SK-N-MC (cell line): ENCODE data around the gene NMRAL1.

Experiments used
- DNase-seq: peaks from one replicate; pipeline ENCODE4 v3.0.0-alpha.2; 2011; ENCODE audit warnings: low read depth, low spot score
- H3K27ac ChIP-seq: fragments of 200-600 bp; sonication (generic); 2 replicates; pipeline ENCODE4 v1.5.1; 2016; ENCODE audit warnings: mixed run types
- H3K36me3 ChIP-seq: fragments of 200-600 bp; sonication (generic); 2 replicates; pipeline ENCODE4 v1.6.1; 2017; ENCODE audit warnings: antibody characterized with exemption, low read length, mixed read lengths; ENCODE audit not compliant: insufficient read depth
- H3K4me3 ChIP-seq: fragments of 200-600 bp; sonication (generic); 2 replicates; pipeline ENCODE4 v1.5.1; 2016
- H3K9ac ChIP-seq: fragments of 200-600 bp; sonication (generic); 2 replicates; pipeline ENCODE4 v1.8.0; 2017; ENCODE audit warnings: mixed run types, mixed read lengths; ENCODE audit not compliant: insufficient read length
- H3K9me3 ChIP-seq: fragments of 200-600 bp; sonication (generic); 2 replicates; pipeline ENCODE4 v1.6.1; 2017; ENCODE audit warnings: low read depth, mild to moderate bottlenecking, antibody characterized with exemption, low read length, moderate library complexity, mixed read lengths
- EZH2 ChIP-seq: fragments of 200-600 bp; sonication (generic); IDR thresholded peaks from one replicate; pipeline ENCODE4 v1.6.1; 2017; ENCODE audit warnings: antibody characterized with exemption
- FOXP2 ChIP-seq: optimal IDR thresholded peaks from 2 replicates; pipeline ENCODE3; 2011; ENCODE audit warnings: mild to moderate bottlenecking, moderate library complexity; ENCODE audit not compliant: insufficient read depth; ENCODE audit errors: extremely low read length, control extremely low read depth
- POLR2AphosphoS5 ChIP-seq: IDR thresholded peaks from 2 replicates; pipeline ENCODE4 v1.6.1; 2012; ENCODE audit warnings: mild to moderate bottlenecking, low read depth, low read length, borderline replicate concordance

The NMRAL1 gene

GRCh38 chr16:4465977-4466779 is 8.2 kb downstream of the NMRAL1 start:
- no peak overlapping the region for H3K9ac ChIP-seq
- TF ChIP-seq EZH2 (no peak), FOXP2 (no peak), POLR2AphosphoS5 (no peak)
- H3K27ac ChIP-seq = no peak overlapping the region
- H3K36me3 ChIP-seq = peaks cover 22% of the 10 kb centered on the region; the same call in 1 of the 2 replicates
- H3K4me3 ChIP-seq = no peak overlapping the region
- no peaks in the 10 kb centered on the region for H3K9me3 ChIP-seq
- DNase-seq = no peak

DNA sequence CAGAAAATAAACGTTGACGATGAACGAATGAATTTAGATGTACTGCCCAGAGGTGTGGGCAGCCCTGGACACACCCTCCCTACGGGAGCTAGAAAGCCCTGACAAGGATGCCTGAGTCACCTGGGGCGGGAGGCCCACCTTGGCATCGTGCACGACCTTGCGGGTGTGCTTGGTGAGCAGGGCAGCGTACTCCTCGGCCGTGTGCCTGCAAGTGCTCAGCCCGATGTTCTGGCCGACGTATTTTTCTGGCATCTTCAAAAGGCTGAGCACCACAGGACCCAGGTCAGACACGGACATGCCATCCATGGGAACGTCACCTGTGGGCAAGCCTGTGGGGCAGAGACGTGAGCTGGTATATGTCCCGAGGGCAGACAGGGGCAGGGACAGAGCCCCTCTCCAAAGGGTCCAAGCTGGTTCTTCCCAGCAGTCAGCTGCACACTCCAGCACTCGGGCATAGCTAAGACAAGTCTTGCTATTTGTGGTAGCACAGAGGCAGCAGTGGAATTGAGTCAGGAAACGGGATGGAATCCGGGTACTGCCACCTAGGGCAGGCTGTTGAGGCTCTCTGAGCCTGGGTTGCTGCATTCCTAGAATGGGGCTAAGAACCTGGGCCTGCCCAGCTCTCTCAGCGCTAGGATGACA is 10.8 kb downstream of the NMRAL1 start:
- DNase-seq = no peak
- Histone ChIP-seq H3K9ac (no peak overlapping the region), H3K27ac (no peak overlapping the region), H3K36me3 (peaks cover 19% of the 10 kb centered on the region; the same call in 1 of the 2 replicates), H3K4me3 (no peak overlapping the region), H3K9me3 (no peaks in the 10 kb centered on the region)
- TF ChIP-seq EZH2 (no peak), FOXP2 (no peak), POLR2AphosphoS5 (no peak)

DNA sequence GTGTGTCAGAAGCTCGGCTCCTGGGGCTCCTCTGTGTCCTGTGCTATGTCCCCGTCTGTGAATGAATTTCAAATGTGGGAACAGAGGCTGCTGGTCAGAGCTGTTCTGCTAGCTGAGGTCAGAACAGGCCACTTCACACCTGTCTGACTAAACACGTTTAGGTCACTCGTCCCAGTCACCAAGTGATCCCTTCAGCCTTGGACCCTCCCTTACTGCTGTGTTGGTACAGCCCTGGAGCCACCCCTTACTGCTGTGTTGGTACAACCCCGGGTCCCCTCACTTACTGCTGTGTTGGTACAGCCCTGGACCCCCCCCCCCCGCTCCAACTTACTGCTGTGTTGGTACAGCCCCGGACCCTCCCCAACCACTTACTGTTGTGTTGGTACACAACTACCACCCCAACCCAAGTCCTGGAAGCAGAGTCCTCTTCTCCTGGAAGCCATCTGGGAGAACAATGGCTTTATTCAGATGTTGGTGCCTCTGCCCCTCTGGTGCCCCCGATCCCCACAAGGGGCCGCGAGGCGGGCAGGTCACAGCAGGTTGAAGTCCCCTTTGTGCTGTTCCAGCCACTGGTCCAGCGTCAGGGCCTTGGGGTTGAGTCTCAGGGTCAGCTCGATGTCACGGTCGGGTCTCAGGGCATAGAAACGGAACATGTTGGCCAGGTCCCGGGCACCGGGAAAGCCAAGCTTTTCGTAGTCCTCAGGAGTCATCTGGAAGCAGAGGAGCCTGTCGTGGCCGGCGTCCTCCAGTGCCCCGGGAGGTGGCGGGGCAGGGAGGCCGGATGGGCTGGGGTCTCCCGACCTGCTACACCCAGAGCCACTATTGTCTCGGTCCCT is 13.0 kb downstream of the NMRAL1 start:
- no peak for TF ChIP-seq FOXP2
- no peak for TF ChIP-seq EZH2
- no peak for TF ChIP-seq POLR2AphosphoS5
- no peak for DNase-seq
- H3K9ac ChIP-seq = no peak overlapping the region
- H3K9me3 ChIP-seq = no peaks in the 10 kb centered on the region
- H3K27ac ChIP-seq = peak overlapping the region; percentile 3; the same call in 1 of the 2 replicates
- no peak overlapping the region for H3K4me3 ChIP-seq
- H3K36me3 ChIP-seq = peaks cover 32% of the 10 kb centered on the region

GRCh38 chr16:4460936-4461249 is 13.5 kb downstream of the NMRAL1 start:
- H3K9ac ChIP-seq = no peak overlapping the region
- no peaks in the 10 kb centered on the region for H3K9me3 ChIP-seq
- peaks cover 32% of the 10 kb centered on the region for H3K36me3 ChIP-seq
- TF ChIP-seq POLR2AphosphoS5 (no peak), FOXP2 (no peak), EZH2 (no peak)
- H3K27ac ChIP-seq = peak overlapping the region; percentile 3; the same call in 1 of the 2 replicates
- DNase-seq = no peak
- no peak overlapping the region for H3K4me3 ChIP-seq

- Histone ChIP-seq H3K4me3 (no peak overlapping the region), H3K27ac (no peak overlapping the region), H3K9me3 (no peaks in the 10 kb centered on the region), H3K9ac (no peak overlapping the region), H3K36me3 (peaks cover 64% of the 10 kb centered on the region)
- DNase-seq = no peak
- TF ChIP-seq EZH2 = no peak
- TF ChIP-seq FOXP2 = no peak
- TF ChIP-seq POLR2AphosphoS5 = no peak
Observed at GRCh38 chr16:4455951-4456350, 18.5 kb downstream of the NMRAL1 start.

DNA sequence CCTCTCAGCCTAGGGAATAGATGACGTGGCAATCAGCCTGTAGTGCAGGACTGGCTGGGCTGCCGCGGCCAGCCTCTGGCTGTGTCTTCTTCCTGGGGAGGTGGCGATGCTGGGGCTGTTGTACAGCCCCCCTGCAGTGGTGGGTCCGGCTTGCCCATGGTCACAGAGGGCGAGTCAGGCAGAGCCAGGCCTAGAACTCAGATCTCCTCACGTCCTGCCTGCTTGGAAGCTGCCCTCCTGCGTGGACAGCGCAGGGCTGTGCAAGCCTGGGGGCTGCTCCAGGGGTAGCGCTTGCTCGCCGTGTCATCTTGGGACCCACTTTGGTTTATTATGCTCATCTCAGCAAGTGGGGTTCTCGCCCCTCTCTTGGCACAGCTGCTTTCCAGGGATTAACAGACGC is 19.3 kb downstream of the NMRAL1 start:
- Histone ChIP-seq H3K9me3 (no peaks in the 10 kb centered on the region), H3K4me3 (no peak overlapping the region), H3K9ac (no peak overlapping the region), H3K27ac (no peak overlapping the region), H3K36me3 (peaks cover 73% of the 10 kb centered on the region)
- no peak for DNase-seq
- TF ChIP-seq POLR2AphosphoS5 (no peak), FOXP2 (no peak), EZH2 (no peak)

DNA sequence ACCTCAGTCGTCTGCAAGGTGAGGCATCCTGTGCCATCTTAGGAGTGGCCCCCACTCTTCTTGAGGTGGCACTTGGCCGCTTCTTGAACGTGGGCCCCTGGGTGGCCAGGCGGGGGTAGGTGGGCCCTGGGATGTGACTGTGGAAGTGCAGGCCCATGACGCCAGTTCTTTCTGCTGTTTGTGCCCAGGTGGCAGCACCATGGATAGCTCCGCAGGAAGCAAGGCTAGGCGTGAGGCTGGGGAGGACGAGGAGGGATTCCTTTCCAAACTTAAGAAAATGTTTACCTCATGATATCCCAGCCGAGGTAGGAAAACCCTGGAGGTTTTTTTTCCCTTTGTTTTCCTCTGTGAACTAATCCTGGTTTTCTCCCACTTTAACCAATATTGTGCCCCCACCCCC is 19.8 kb downstream of the NMRAL1 start:
- H3K9ac ChIP-seq = no peak overlapping the region
- H3K9me3 ChIP-seq = no peaks in the 10 kb centered on the region
- H3K36me3 ChIP-seq = peaks cover 77% of the 10 kb centered on the region
- no peak for DNase-seq
- H3K4me3 ChIP-seq = no peak overlapping the region
- TF ChIP-seq POLR2AphosphoS5 (no peak), EZH2 (no peak), FOXP2 (no peak)
- no peak overlapping the region for H3K27ac ChIP-seq

DNA sequence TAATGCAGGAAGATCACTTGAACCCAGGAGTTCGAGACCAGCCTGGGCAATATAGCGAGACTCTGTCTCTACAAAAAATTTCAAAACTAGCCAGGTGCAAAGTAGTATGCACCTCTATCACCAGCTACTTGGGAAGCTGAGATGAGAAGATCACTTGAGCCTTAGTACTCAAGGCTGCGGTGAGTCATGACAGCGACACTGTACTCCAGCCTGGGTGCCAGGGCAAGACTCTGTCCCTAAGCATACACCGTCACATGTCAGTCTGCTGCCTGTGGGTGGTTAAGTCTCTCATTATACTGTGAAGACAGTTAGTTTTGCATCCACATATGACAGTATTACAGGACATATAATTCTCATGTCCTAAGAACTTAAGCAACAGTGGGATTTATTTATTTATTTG is 21.8 kb downstream of the NMRAL1 start:
- no peak for TF ChIP-seq POLR2AphosphoS5
- no peak for TF ChIP-seq FOXP2
- TF ChIP-seq EZH2 = no peak
- no peaks in the 10 kb centered on the region for H3K9me3 ChIP-seq
- DNase-seq = no peak
- H3K9ac ChIP-seq = no peak overlapping the region
- no peak overlapping the region; the same call in 1 of the 2 replicates for H3K27ac ChIP-seq
- H3K36me3 ChIP-seq = peaks cover 83% of the 10 kb centered on the region
- H3K4me3 ChIP-seq = no peak overlapping the region
